Neural cell (in vitro differentiated cells): Measurements from ENCODE around the gene APOA1. TPM values are rescaled to one million over a fixed set of nuclear protein-coding genes. Genes with fewer than 3 reads are reported as not detected.

Experiments
- H2AFZ ChIP-seq: fragments of 200-600, 300-800 bp; sonication (generic), shearing (Covaris generic); 2 replicates; pipeline ENCODE4 v1.6.0; 2014; ENCODE audit warnings: low read depth, mild to moderate bottlenecking, antibody characterized with exemption, low read length, moderate library complexity
- H3F3A ChIP-seq: fragments of 200-600 bp; shearing (Covaris generic); 2 replicates; pipeline ENCODE4 v1.6.1; 2016; ENCODE audit warnings: mild to moderate bottlenecking, moderate library complexity, mixed read lengths, antibody characterized with exemption, low read length; ENCODE audit not compliant: insufficient read depth, poor library complexity, severe bottlenecking
- H3K27ac ChIP-seq: fragments of 200-600, 300-800 bp; sonication (generic), shearing (Covaris generic); 2 replicates; pipeline ENCODE4 v1.5.1; 2014; ENCODE audit warnings: mild to moderate bottlenecking, low read length, moderate library complexity
- H3K27me3 ChIP-seq: fragments of 300-800, 200-600 bp; sonication (generic), shearing (Covaris generic); 2 replicates; pipeline ENCODE4 v1.6.0; 2014; ENCODE audit warnings: mild to moderate bottlenecking, low read depth, low read length, moderate library complexity; ENCODE audit not compliant: insufficient read depth
- H3K36me3 ChIP-seq: fragments of 300-800, 200-600 bp; sonication (generic), shearing (Covaris generic); 2 replicates; pipeline ENCODE4 v1.5.1; 2014; ENCODE audit warnings: mild to moderate bottlenecking, antibody characterized with exemption, low read length, moderate library complexity; ENCODE audit not compliant: insufficient read depth
- H3K4me2 ChIP-seq: fragments of 300-800, 200-600 bp; sonication (generic), shearing (Covaris generic); 2 replicates; pipeline ENCODE4 v1.6.0; 2014; ENCODE audit warnings: mild to moderate bottlenecking, low read length
- H3K4me3 ChIP-seq: fragments of 300-800, 200-600 bp; sonication (generic), shearing (Covaris generic); 2 replicates; pipeline ENCODE4 v1.5.1; 2014; ENCODE audit warnings: mild to moderate bottlenecking, low read length, moderate library complexity
- H3K79me2 ChIP-seq: fragments of 200-600 bp; shearing (Covaris generic); replicated peaks from 2 replicates; pipeline ENCODE4 v1.6.0; 2014; ENCODE audit warnings: mild to moderate bottlenecking, low read length, moderate library complexity; ENCODE audit not compliant: insufficient read depth
- H3K9ac ChIP-seq: fragments of 300-800, 200-600 bp; sonication (generic), shearing (Covaris generic); 2 replicates; pipeline ENCODE4 v1.6.1; 2016; ENCODE audit warnings: mild to moderate bottlenecking, low read length, mixed read lengths
- H3K9me2 ChIP-seq: fragments of 200-600 bp; shearing (Covaris generic); 2 replicates; pipeline ENCODE4 v1.6.1; 2016; ENCODE audit warnings: mild to moderate bottlenecking, low read length, mixed read lengths; ENCODE audit not compliant: insufficient read depth
- H3K9me3 ChIP-seq: fragments of 200-600, 300-800 bp; sonication (generic), shearing (Covaris generic); 2 replicates; pipeline ENCODE4 v1.6.1; 2016; ENCODE audit warnings: mild to moderate bottlenecking, mixed run types, low read length, moderate library complexity, mixed read lengths
- H4K20me1 ChIP-seq: fragments of 200-600 bp; shearing (Covaris generic); 2 replicates; pipeline ENCODE4 v1.6.1; 2016; ENCODE audit warnings: mild to moderate bottlenecking, mixed run types; ENCODE audit not compliant: insufficient read depth
- CTCF ChIP-seq: fragments of 450-650 bp; IDR thresholded peaks from 2 replicates; pipeline ENCODE4 v1.5.1; 2014; ENCODE audit warnings: antibody characterized with exemption, mild to moderate bottlenecking, moderate library complexity; ENCODE audit not compliant: poor library complexity, severe bottlenecking
- EP300 ChIP-seq: fragments of 450-650 bp; conservative IDR thresholded peaks from 2 replicates; pipeline ENCODE4 v1.6.1; 2014; ENCODE audit warnings: antibody characterized with exemption, mild to moderate bottlenecking, moderate library complexity; ENCODE audit not compliant: poor library complexity, severe bottlenecking
- EZH2 ChIP-seq: fragments of 200-600, 300-800 bp; shearing (Covaris generic), sonication (generic); IDR thresholded peaks from 2 replicates; pipeline ENCODE4 v1.6.1; 2014; ENCODE audit warnings: antibody characterized with exemption, low read length, borderline replicate concordance, mild to moderate bottlenecking; ENCODE audit not compliant: insufficient read depth, poor library complexity, severe bottlenecking
- MXI1 ChIP-seq: fragments of 450-650 bp; conservative IDR thresholded peaks from 2 replicates; pipeline ENCODE4 v1.6.1; 2014; ENCODE audit warnings: antibody characterized with exemption, mild to moderate bottlenecking; ENCODE audit not compliant: poor library complexity, severe bottlenecking
- POLR2AphosphoS5 ChIP-seq: IDR thresholded peaks from 2 replicates; pipeline ENCODE4 v1.6.1; 2012
- RAD21 ChIP-seq: fragments of 450-650 bp; conservative IDR thresholded peaks from 2 replicates; pipeline ENCODE4 v1.6.1; 2014; ENCODE audit warnings: antibody characterized with exemption, mild to moderate bottlenecking, moderate library complexity
- SMC3 ChIP-seq: fragments of 450-650 bp; conservative IDR thresholded peaks from 2 replicates; pipeline ENCODE4 v1.6.1; 2014; ENCODE audit warnings: antibody characterized with exemption, mild to moderate bottlenecking, moderate library complexity; ENCODE audit not compliant: poor library complexity
- TAF1 ChIP-seq: IDR thresholded peaks from 2 replicates; pipeline ENCODE4 v1.6.1; 2012; ENCODE audit warnings: low read depth
- polyA minus RNA-seq: library from RNA; depleted of rRNA, polyadenylated mRNA; stranded (reverse); fragments of >200 nt; gene quantifications from 2 replicates; pipeline ENCODE4 v1.2.3, GENCODE V29; 2014
- polyA plus RNA-seq: library from polyadenylated mRNA; depleted of rRNA; stranded (reverse); fragments of >200 nt; gene quantifications from 2 replicates; pipeline ENCODE4 v1.2.3, GENCODE V29; 2014
- TF ChIP-seq, protein P1 (sequence below): IDR thresholded peaks from 2 replicates; pipeline ENCODE4 v1.6.1; 2012; ENCODE audit warnings: borderline replicate concordance

The APOA1 gene
- polyA plus RNA-seq (not detected in 2 replicates), polyA minus RNA-seq (0.81 TPM in 1 of 2 replicates, not detected in the other)

- Histone ChIP-seq H3K9ac (no peak within 1 kb of the TSS), H3K27ac (no peak within 1 kb of the TSS), H3F3A (no peaks in the 10 kb centered on the region), H3K36me3 (no peaks in the 10 kb centered on the region), H2AFZ (no peak within 1 kb of the TSS), H3K4me3 (no peak within 1 kb of the TSS), H3K79me2 (no peaks in the 10 kb centered on the region), H4K20me1 (no peaks in the 10 kb centered on the region), H3K9me2 (no peaks in the 10 kb centered on the region), H3K27me3 (no peaks in the 10 kb centered on the region), H3K4me2 (no peak within 1 kb of the TSS), H3K9me3 (no peaks in the 10 kb centered on the region)
- TF ChIP-seq POLR2AphosphoS5 (no peak), TAF1 (no peak), MXI1 (no peak), CTCF (no peak), EZH2 (no peak), RAD21 (no peak), SMC3 (no peak), EP300 (no peak)
- TF ChIP-seq, protein P1, sequence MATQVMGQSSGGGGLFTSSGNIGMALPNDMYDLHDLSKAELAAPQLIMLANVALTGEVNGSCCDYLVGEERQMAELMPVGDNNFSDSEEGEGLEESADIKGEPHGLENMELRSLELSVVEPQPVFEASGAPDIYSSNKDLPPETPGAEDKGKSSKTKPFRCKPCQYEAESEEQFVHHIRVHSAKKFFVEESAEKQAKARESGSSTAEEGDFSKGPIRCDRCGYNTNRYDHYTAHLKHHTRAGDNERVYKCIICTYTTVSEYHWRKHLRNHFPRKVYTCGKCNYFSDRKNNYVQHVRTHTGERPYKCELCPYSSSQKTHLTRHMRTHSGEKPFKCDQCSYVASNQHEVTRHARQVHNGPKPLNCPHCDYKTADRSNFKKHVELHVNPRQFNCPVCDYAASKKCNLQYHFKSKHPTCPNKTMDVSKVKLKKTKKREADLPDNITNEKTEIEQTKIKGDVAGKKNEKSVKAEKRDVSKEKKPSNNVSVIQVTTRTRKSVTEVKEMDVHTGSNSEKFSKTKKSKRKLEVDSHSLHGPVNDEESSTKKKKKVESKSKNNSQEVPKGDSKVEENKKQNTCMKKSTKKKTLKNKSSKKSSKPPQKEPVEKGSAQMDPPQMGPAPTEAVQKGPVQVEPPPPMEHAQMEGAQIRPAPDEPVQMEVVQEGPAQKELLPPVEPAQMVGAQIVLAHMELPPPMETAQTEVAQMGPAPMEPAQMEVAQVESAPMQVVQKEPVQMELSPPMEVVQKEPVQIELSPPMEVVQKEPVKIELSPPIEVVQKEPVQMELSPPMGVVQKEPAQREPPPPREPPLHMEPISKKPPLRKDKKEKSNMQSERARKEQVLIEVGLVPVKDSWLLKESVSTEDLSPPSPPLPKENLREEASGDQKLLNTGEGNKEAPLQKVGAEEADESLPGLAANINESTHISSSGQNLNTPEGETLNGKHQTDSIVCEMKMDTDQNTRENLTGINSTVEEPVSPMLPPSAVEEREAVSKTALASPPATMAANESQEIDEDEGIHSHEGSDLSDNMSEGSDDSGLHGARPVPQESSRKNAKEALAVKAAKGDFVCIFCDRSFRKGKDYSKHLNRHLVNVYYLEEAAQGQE: no peak
Observed at GRCh38 chr11:116837231-116838091, at the start of gene APOA1. TSS of gene APOA1 (minus strand) at chr11:116837622. CDS start at chr11:116837387, 235 bp downstream.

GRCh38 chr11:116885951-116886655 lies 48.7 kb upstream of the APOA1 start:
- Histone ChIP-seq H3F3A (no peaks in the 10 kb centered on the region), H2AFZ (no peak overlapping the region), H3K9me2 (no peaks in the 10 kb centered on the region), H3K79me2 (no peaks in the 10 kb centered on the region), H3K27me3 (no peaks in the 10 kb centered on the region), H4K20me1 (no peaks in the 10 kb centered on the region), H3K4me3 (no peak overlapping the region), H3K4me2 (no peak overlapping the region), H3K9me3 (no peaks in the 10 kb centered on the region), H3K9ac (no peak overlapping the region), H3K27ac (no peak overlapping the region), H3K36me3 (no peaks in the 10 kb centered on the region)
- TF ChIP-seq SMC3: no peak
- TF ChIP-seq CTCF: no peak
- no peak for TF ChIP-seq TAF1
